Muscle of back (tissue), 11 donors: ENCODE measurements around the gene SULT1A1. TPM values are rescaled to one million over a fixed set of nuclear protein-coding genes. Genes with fewer than 3 reads are reported as not detected.

Source experiments
- DNase-seq, 3 donors: peaks; one replicate each; pipeline versions ENCODE4 v3.0.0 to v3.0.0-alpha.2; 2013
- polyA plus RNA-seq, 10 donors: library from polyadenylated mRNA; unstranded; fragments of 120-200 nt; gene quantifications; one replicate each; pipeline ENCODE4 v1.2.1, GENCODE V29; 2013; ENCODE audit not compliant: insufficient read length in 10 of 10

SULT1A1 gene
- polyA plus RNA-seq, 10 donors = 4.2 to 20.0 (median 10.6) TPM

GRCh38 chr16:28561557-28562187 lies 48.2 kb downstream of the SULT1A1 start:
- DNase-seq = no peak

DNA sequence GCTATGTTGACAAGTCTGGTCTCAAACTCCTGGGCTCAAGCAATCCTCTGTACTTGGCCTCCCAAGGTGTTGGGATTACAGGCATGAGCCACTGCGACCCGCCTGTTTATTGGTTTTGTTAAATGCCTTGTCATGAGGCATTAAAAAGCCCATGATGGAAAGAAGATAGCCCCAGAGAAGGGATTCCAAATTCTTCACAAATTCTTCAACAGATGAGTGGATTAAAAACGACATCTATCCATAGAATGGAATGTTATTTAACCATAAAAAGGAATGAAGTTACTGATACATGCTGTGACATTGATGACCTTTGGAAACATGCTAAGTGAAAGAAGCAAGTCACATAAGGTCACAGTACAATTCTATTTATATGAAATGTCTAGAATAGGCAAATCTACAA lies 51.4 kb downstream of the SULT1A1 start:
- DNase-seq = no peak

DNA sequence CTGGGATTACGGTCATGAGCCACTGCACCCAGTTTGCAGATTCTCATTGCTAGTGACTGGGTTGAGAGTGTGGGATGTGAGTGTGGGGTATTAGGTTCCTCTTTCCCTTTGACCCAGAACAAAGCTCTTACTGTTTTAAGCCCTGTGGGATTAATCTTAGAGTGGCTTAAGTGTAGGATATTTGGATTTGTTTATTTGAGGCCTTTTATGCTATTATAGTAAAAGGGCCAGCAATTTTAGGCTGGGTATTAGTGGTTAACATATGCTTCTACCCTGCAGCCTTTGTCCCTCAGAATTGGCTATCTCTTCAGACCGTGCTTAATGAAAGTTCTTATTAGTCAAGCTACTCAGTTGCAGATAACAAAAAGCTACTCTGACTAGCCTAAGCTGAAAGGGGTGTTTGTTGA lies 52.9 kb downstream of the SULT1A1 start:
- no peak for DNase-seq

GRCh38 chr16:28555561-28555960 lies 54.3 kb downstream of the SULT1A1 start:
- no peak for DNase-seq

Other genes with a start within 250 kb of the SULT1A1 start
- 1 to 10 TPM in 5 of 10 donors, under 1 TPM in 5; 0.21 to 2.8 (median 1.0) TPM for gene NPIPB6, start 246.5 kb downstream of the SULT1A1 start, polyA plus RNA-seq
- 100 to 1,000 TPM in 1 of 10 donors, 10 to 100 TPM in 9; 34.6 to 109 (median 57.9) TPM for gene EIF3CL, start 206.2 kb downstream of the SULT1A1 start, polyA plus RNA-seq
- gene NPIPB7, start 137.7 kb downstream of the SULT1A1 start, polyA plus RNA-seq = under 1 TPM in 7 of 10 donors, not detected in 3; 0.14 to 0.74 (median 0.24) TPM
- 10 to 100 TPM; 11.7 to 21.3 (median 15.1) TPM for gene CLN3, start 118.0 kb downstream of the SULT1A1 start, polyA plus RNA-seq
- gene APOBR, start 115.4 kb downstream of the SULT1A1 start, polyA plus RNA-seq = 1 to 10 TPM in 1 of 10 donors, under 1 TPM in 9; 0.34 to 2.6 (median 0.78) TPM
- gene IL27, start 103.2 kb downstream of the SULT1A1 start, polyA plus RNA-seq = under 1 TPM in 1 of 10 donors, not detected in 9; 0.30 TPM
- gene NUPR1, start 71.1 kb downstream of the SULT1A1 start, polyA plus RNA-seq = 10 to 100 TPM; 26.4 to 55.6 (median 35.4) TPM
- 10 to 100 TPM in 9 of 10 donors, 1 to 10 TPM in 1; 5.9 to 18.4 (median 14.7) TPM for gene SGF29, start 56.1 kb downstream of the SULT1A1 start, polyA plus RNA-seq
- 1 to 10 TPM in 1 of 10 donors, under 1 TPM in 9; 0.21 to 1.6 (median 0.46) TPM for gene SULT1A2, start 13.0 kb downstream of the SULT1A1 start, polyA plus RNA-seq
- gene NPIPB8, start 28.0 kb upstream of the SULT1A1 start, polyA plus RNA-seq = 1 to 10 TPM in 4 of 10 donors, under 1 TPM in 5, not detected in 1; 0.07 to 3.2 (median 0.71) TPM
- 100 to 1,000 TPM; 175 to 425 (median 322) TPM for gene EIF3C, start 101.4 kb upstream of the SULT1A1 start, polyA plus RNA-seq
- 1 to 10 TPM in 7 of 10 donors, under 1 TPM in 3; 0.15 to 4.2 (median 1.1) TPM for gene NPIPB9, start 141.7 kb upstream of the SULT1A1 start, polyA plus RNA-seq
- 10 to 100 TPM; 59.2 to 99.8 (median 77.9) TPM for gene ATXN2L, start 213.0 kb upstream of the SULT1A1 start, polyA plus RNA-seq
- gene TUFM, start 236.3 kb upstream of the SULT1A1 start, polyA plus RNA-seq = 100 to 1,000 TPM; 118 to 161 (median 148) TPM